Measurements from ENCODE around the gene MRPL24.

The MRPL24 gene

DNA sequence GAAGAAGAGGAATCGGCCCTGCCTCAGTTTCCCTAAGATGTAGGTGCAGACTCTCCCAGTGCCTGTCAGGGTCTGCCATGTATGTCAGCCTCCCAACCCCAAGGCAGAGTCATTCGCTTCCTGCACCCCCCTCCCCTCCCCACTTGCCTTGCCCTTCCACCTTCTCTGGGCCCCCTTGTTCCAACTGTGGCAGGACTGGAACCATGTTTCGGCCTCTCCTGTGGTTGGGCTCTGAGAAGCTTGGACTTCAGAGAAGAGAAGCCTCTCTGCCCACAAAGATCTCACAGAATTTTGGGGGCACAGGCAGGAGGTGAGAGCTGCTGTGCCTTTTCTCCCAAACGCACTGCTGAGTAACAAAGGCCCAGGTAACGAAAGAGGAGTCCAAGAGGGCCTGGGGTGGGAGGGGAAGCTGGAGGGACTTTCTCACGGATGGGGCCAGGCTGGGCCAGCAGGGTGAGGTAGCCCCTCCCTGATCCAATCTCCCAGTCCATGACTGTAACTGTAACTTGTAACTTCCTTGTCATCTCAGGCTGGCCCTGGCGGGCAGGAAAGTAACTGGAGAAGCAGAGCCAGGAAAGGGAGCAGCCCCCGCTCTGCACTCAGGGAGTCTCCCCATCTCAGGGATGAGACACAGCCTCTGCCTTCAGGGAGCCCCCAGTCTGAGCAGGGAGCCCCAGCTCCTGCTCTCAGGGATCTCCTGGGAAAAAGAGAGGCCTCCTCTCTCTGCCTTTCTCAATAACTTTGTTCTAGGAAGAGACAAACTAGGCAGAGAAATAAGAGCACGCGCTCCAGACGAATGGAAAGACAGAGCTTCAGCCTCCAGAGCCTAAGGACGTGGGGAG is 46.8 kb downstream of the MRPL24 start:
- DNase-seq (ENCODE audit: extremely low spot score): peak; percentile 45
- TF ChIP-seq LEF1 (IDR thresholded peaks at IDR 0.05; ENCODE audit: borderline replicate concordance): no peak
- TF ChIP-seq HDGF (IDR thresholded peaks at IDR 0.05; ENCODE audit: borderline replicate concordance): no peak
- TF ChIP-seq TARDBP (IDR thresholded peaks at IDR 0.05): no peak
- TF ChIP-seq SUZ12 (IDR thresholded peaks at IDR 0.05): no peak
- no peak for TF ChIP-seq CTBP1 (IDR thresholded peaks at IDR 0.05; ENCODE audit: borderline replicate concordance)
- TF ChIP-seq SP1 (IDR thresholded peaks at IDR 0.05): no peak
- TF ChIP-seq FOXK2 (IDR thresholded peaks at IDR 0.05): no peak
- TF ChIP-seq NFRKB (IDR thresholded peaks at IDR 0.05): no peak
- no peak for TF ChIP-seq L3MBTL2 (conservative IDR thresholded peaks at IDR 0.05)
- no peak for TF ChIP-seq FOXA1 (IDR thresholded peaks at IDR 0.05)
- TF ChIP-seq ARNT (IDR thresholded peaks at IDR 0.05): no peak
- no peak for TF ChIP-seq BHLHE40 (IDR thresholded peaks at IDR 0.05; ENCODE audit: borderline replicate concordance)
- TF ChIP-seq, protein P1, sequence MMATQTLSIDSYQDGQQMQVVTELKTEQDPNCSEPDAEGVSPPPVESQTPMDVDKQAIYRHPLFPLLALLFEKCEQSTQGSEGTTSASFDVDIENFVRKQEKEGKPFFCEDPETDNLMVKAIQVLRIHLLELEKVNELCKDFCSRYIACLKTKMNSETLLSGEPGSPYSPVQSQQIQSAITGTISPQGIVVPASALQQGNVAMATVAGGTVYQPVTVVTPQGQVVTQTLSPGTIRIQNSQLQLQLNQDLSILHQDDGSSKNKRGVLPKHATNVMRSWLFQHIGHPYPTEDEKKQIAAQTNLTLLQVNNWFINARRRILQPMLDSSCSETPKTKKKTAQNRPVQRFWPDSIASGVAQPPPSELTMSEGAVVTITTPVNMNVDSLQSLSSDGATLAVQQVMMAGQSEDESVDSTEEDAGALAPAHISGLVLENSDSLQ (IDR thresholded peaks at IDR 0.05): no peak
- no peak for TF ChIP-seq ZNF384 (IDR thresholded peaks at IDR 0.05)
- TF ChIP-seq FOXM1 (IDR thresholded peaks at IDR 0.05; ENCODE audit: borderline replicate concordance): no peak
- TF ChIP-seq ELF4 (IDR thresholded peaks at IDR 0.05): no peak
- ChIA-PET POLR2A (interaction anchor here (1.3 to 8.5 kb wide), 4 partner anchors 9 to 47 kb away, joined by 3 to 137 read pairs (median 5); partner anchors contain the start of genes CRABP2, ISG20L2, METTL25B and MRPL24), CTCF (interaction anchor here (1.1 to 9.7 kb wide), 3 partner anchors 14 to 67 kb away, joined by 4 to 429 read pairs (median 335); partner anchors contain the start of genes CRABP2, ISG20L2 and METTL25B)

DNA sequence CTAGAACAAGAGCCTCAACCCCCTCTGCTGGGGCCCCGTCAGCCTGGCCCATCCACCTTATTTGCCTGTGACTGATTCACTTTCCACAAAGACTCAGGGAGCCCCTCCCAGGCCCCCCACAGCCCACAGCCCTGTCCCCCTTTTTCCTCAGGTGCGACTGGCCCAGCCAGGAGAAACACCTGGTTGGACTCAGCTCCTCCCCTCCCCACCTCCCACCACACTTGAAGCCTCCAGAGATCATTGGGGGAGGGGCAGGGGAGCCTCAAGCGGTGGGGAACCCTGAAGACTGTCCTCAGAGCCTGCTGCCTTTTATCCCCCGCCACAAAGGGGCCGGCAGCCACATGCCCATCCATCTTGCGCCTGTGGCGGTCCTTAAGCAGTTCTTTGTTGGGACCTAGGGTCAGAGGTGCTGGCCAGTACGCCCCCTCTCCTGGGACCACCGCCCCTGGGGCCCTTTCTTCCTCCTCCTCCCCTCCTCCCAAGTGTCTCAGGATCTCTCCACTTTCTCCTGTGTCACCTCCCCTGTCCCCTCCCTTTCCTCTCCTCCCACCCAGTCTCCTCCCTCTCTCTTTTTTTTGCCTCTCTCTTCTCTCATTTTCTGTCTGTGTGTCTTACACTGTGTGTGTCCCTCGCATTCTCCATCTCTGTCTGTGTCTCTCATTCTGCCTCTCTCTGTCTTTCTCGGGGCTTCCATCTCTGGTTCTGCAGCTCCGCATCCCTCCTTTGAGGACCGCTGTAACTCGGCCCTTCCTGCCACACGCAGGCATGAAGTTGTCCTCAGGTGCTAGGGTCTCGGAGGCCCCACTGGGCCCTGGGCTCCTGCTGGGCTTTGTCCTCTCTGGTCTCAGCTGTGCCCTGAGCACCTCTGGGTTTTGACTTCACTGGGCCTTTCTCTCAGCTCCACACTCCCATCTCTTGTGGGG is 47.7 kb downstream of the MRPL24 start:
- TF ChIP-seq FOXM1 (IDR thresholded peaks at IDR 0.05; ENCODE audit: borderline replicate concordance): no peak
- TF ChIP-seq TARDBP (IDR thresholded peaks at IDR 0.05): no peak
- TF ChIP-seq LEF1 (IDR thresholded peaks at IDR 0.05; ENCODE audit: borderline replicate concordance): no peak
- TF ChIP-seq FOXK2 (IDR thresholded peaks at IDR 0.05): no peak
- TF ChIP-seq ARNT (IDR thresholded peaks at IDR 0.05): no peak
- no peak for TF ChIP-seq ELF4 (IDR thresholded peaks at IDR 0.05)
- no peak for TF ChIP-seq BHLHE40 (IDR thresholded peaks at IDR 0.05; ENCODE audit: borderline replicate concordance)
- TF ChIP-seq SUZ12 (IDR thresholded peaks at IDR 0.05): no peak
- TF ChIP-seq L3MBTL2 (conservative IDR thresholded peaks at IDR 0.05): no peak
- no peak for TF ChIP-seq ZNF384 (IDR thresholded peaks at IDR 0.05)
- TF ChIP-seq NFRKB (IDR thresholded peaks at IDR 0.05): no peak
- no peak for TF ChIP-seq HDGF (IDR thresholded peaks at IDR 0.05; ENCODE audit: borderline replicate concordance)
- CTCF ChIA-PET: interaction anchor here (9.2 to 9.7 kb wide), 2 partner anchors 15 to 34 kb away, joined by 335 to 429 read pairs; partner anchors contain the start of genes CRABP2, ISG20L2 and METTL25B
- peak; percentile 59 for DNase-seq (ENCODE audit: extremely low spot score)
- POLR2A ChIA-PET: interaction anchor here (1.2 to 8.5 kb wide), 4 partner anchors 10 to 69 kb away, joined by 3 to 137 read pairs (median 4); partner anchors contain the start of genes ISG20L2, METTL25B and MRPL24

DNA sequence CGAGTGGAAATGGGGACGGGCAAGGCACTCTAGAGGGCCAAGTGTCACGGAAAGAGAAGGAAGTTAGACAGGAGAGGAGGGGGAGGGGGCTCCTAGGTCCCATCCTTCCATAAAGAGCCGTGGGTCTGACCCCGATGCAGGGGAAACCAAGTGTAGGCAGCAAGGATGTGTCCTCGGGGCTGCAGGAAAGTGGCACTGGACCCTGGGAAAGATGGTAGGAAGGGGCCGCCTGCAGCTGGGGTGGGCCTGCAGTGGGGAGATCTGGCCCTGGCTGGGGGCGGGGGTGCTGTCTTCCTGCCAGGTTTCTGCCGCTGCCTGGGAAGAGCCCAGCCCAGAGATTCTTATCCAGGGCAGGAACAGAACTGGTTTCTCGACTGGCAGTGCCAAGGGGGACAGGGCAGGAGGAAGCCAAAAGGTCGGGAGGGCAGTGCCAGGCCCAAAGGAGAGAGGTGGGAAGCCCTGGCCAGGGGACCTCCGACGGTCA is 48.4 kb downstream of the MRPL24 start:
- ChIA-PET POLR2A (interaction anchor here (0.7 to 8.5 kb wide), 5 partner anchors 11 to 68 kb away, joined by 3 to 137 read pairs (median 3); partner anchors contain the start of genes CRABP2, ISG20L2 and METTL25B), CTCF (interaction anchor here (1.1 to 9.7 kb wide), 4 partner anchors 14 to 198 kb away, joined by 3 to 429 read pairs (median 186); partner anchors contain the start of genes CRABP2, ISG20L2 and METTL25B)
- TF ChIP-seq FOXK2 (IDR thresholded peaks at IDR 0.05) (no peak), BHLHE40 (IDR thresholded peaks at IDR 0.05; ENCODE audit: borderline replicate concordance) (no peak), FOXM1 (IDR thresholded peaks at IDR 0.05; ENCODE audit: borderline replicate concordance) (no peak), HDGF (IDR thresholded peaks at IDR 0.05; ENCODE audit: borderline replicate concordance) (no peak), NFRKB (IDR thresholded peaks at IDR 0.05) (no peak), L3MBTL2 (conservative IDR thresholded peaks at IDR 0.05) (no peak), ELF4 (IDR thresholded peaks at IDR 0.05) (no peak), CTBP1 (IDR thresholded peaks at IDR 0.05; ENCODE audit: borderline replicate concordance) (no peak), LEF1 (IDR thresholded peaks at IDR 0.05; ENCODE audit: borderline replicate concordance) (no peak)
- no peak for DNase-seq (ENCODE audit: extremely low spot score)

DNA sequence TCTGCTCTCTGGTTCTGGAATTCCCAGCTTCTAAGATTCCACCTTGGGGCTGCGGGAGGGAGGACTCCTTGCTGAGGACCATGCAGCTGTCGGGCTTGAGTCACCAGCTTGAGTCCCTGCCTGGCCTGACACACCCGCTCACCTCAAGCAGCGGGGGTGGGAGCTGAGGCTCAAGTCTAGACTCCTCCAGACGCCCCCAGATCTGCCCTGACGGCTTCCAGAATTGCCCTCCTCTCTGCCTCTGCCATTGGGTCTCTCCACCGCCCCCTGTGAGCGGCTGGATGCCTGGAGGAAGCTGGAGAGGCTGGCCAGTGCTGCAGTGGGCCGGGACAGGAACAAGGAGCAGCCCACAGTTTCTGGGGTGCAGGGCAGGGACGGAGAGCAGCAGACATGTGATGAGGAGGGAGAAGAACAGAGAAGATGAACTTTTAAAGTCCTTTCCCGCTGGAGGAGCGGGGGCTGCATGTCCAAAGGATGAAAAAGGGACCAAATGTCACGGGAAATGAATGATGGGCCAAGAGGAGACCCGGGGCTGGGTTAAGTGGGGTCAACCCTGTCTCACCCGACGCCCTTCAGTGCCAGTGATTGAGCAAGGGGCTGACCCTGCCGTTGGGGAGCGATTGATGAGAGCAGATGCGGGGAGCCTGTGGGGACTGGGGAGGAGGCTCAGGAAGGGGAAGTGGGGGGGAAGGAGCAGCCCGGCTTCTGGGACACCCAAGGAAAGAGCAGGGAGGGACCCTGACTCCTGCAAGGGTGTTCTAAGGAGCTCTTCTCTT is 49.0 kb downstream of the MRPL24 start:
- no peak for DNase-seq (ENCODE audit: extremely low spot score)
- ChIA-PET POLR2A (interaction anchor here (0.7 to 8.5 kb wide), 5 partner anchors 12 to 49 kb away, joined by 3 to 137 read pairs (median 3); partner anchors contain the start of genes CRABP2, ISG20L2 and METTL25B), CTCF (interaction anchor here (0.6 to 9.7 kb wide), 7 partner anchors 14 to 199 kb away, joined by 3 to 429 read pairs (median 35); partner anchors contain the start of genes CRABP2, ISG20L2, METTL25B and NTRK1)
- TF ChIP-seq, protein P1 (IDR thresholded peaks at IDR 0.05): peak; percentile 77
- no peak for TF ChIP-seq LEF1 (IDR thresholded peaks at IDR 0.05; ENCODE audit: borderline replicate concordance)

DNA sequence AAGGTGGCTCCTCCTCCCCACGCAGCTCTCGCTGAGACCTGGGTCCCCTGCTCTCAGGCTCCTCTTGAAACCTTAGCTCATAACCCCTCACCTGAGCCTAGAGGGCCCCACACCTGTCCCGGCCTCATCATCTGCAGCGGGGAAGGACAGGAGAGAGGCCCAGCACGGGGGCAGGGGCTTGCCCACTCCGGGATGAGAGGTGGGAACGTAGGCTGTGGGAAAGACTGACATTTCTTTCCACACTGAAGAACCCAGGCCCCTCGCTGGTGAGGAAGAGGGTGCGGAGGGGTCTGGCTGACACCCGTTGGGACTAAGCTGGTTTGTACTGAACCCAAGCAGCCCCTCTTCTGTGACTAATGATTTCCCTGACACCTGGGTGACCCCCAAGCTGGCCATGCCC is 49.7 kb downstream of the MRPL24 start:
- ChIA-PET CTCF (interaction anchor here (0.9 to 9.7 kb wide), 7 partner anchors 13 to 200 kb away, joined by 3 to 429 read pairs (median 35); partner anchors contain the start of genes CRABP2, ISG20L2, METTL25B and NTRK1), POLR2A (interaction anchor here (1.0 to 8.5 kb wide), 4 partner anchors 13 to 50 kb away, joined by 3 to 137 read pairs (median 62); partner anchors contain the start of genes CRABP2, ISG20L2 and METTL25B)
- no peak for DNase-seq (ENCODE audit: extremely low spot score)
- no peak for TF ChIP-seq FOXK2 (IDR thresholded peaks at IDR 0.05)
- no peak for TF ChIP-seq SUZ12 (IDR thresholded peaks at IDR 0.05)
- no peak for TF ChIP-seq FOXM1 (IDR thresholded peaks at IDR 0.05; ENCODE audit: borderline replicate concordance)
- TF ChIP-seq BHLHE40 (IDR thresholded peaks at IDR 0.05; ENCODE audit: borderline replicate concordance): no peak
- TF ChIP-seq ARNT (IDR thresholded peaks at IDR 0.05): no peak
- no peak for TF ChIP-seq ZNF384 (IDR thresholded peaks at IDR 0.05)
